ENCODE data around the gene GRIA4.

Gene GRIA4

GRCh38 chr11:105632316-105632715 lies 22.4 kb downstream of the GRIA4 start:
- no peak for DNase-seq (ENCODE audit: low read depth, low spot score)
- no peak overlapping the region for H3K4me3 ChIP-seq (ENCODE audit: low read length)

- no peak for DNase-seq (ENCODE audit: low read depth, low spot score)
- no peak overlapping the region for H3K4me3 ChIP-seq (ENCODE audit: low read length)
Measured at GRCh38 chr11:105635466-105635865, 25.6 kb downstream of the GRIA4 start.

GRCh38 chr11:105636496-105636895 lies 26.6 kb downstream of the GRIA4 start:
- no peak overlapping the region for H3K4me3 ChIP-seq (ENCODE audit: low read length)
- no peak for DNase-seq (ENCODE audit: low read depth, low spot score)

GRCh38 chr11:105639527-105639926 lies 29.7 kb downstream of the GRIA4 start:
- no peak for DNase-seq (ENCODE audit: low read depth, low spot score)
- no peak overlapping the region for H3K4me3 ChIP-seq (ENCODE audit: low read length)

GRCh38 chr11:105641433-105641832 lies 31.6 kb downstream of the GRIA4 start:
- no peak overlapping the region for H3K4me3 ChIP-seq (ENCODE audit: low read length)
- no peak for DNase-seq (ENCODE audit: low read depth, low spot score)

- no peak overlapping the region for H3K4me3 ChIP-seq (ENCODE audit: low read length)
- DNase-seq (ENCODE audit: low read depth, low spot score) = no peak
Measured at GRCh38 chr11:105642870-105643269, 33.0 kb downstream of the GRIA4 start.

GRCh38 chr11:105644839-105645573 lies 35.1 kb downstream of the GRIA4 start:
- H3K4me3 ChIP-seq (ENCODE audit: low read length) = no peak overlapping the region
- no peak for DNase-seq (ENCODE audit: low read depth, low spot score)

- no peak overlapping the region for H3K4me3 ChIP-seq (ENCODE audit: low read length)
- DNase-seq (ENCODE audit: low read depth, low spot score) = no peak
Measured at GRCh38 chr11:105647780-105648179, 37.9 kb downstream of the GRIA4 start.

GRCh38 chr11:105648762-105649161 lies 38.9 kb downstream of the GRIA4 start:
- DNase-seq (ENCODE audit: low read depth, low spot score) = no peak
- H3K4me3 ChIP-seq (ENCODE audit: low read length) = no peak overlapping the region

- H3K4me3 ChIP-seq (ENCODE audit: low read length) = no peak overlapping the region
- DNase-seq (ENCODE audit: low read depth, low spot score) = no peak
Measured at GRCh38 chr11:105665281-105665680, 55.4 kb downstream of the GRIA4 start.

GRCh38 chr11:105667441-105667840 lies 57.6 kb downstream of the GRIA4 start:
- DNase-seq (ENCODE audit: low read depth, low spot score) = no peak
- H3K4me3 ChIP-seq (ENCODE audit: low read length) = no peak overlapping the region

- H3K4me3 ChIP-seq (ENCODE audit: low read length) = no peak overlapping the region
- DNase-seq (ENCODE audit: low read depth, low spot score) = no peak
Measured at GRCh38 chr11:105670811-105671210, 60.9 kb downstream of the GRIA4 start.

- H3K4me3 ChIP-seq (ENCODE audit: low read length) = no peak overlapping the region
- peak; percentile 48 for DNase-seq (ENCODE audit: low read depth, low spot score)
Measured at GRCh38 chr11:105673089-105673488, 63.2 kb downstream of the GRIA4 start.

GRCh38 chr11:105689631-105690030 lies 79.8 kb downstream of the GRIA4 start:
- no peak overlapping the region for H3K4me3 ChIP-seq (ENCODE audit: low read length)
- DNase-seq (ENCODE audit: low read depth, low spot score) = no peak

GRCh38 chr11:105690467-105690866 lies 80.6 kb downstream of the GRIA4 start:
- DNase-seq (ENCODE audit: low read depth, low spot score) = no peak
- no peak overlapping the region for H3K4me3 ChIP-seq (ENCODE audit: low read length)

- H3K4me3 ChIP-seq (ENCODE audit: low read length) = no peak overlapping the region
- no peak for DNase-seq (ENCODE audit: low read depth, low spot score)
Measured at GRCh38 chr11:105693075-105693759, 83.3 kb downstream of the GRIA4 start.

- H3K4me3 ChIP-seq (ENCODE audit: low read length) = no peak overlapping the region
- peak; percentile 8 for DNase-seq (ENCODE audit: low read depth, low spot score)
Measured at GRCh38 chr11:105696000-105696399, 86.1 kb downstream of the GRIA4 start.

GRCh38 chr11:105697291-105697690 lies 87.4 kb downstream of the GRIA4 start:
- no peak overlapping the region for H3K4me3 ChIP-seq (ENCODE audit: low read length)
- no peak for DNase-seq (ENCODE audit: low read depth, low spot score)

- no peak for DNase-seq (ENCODE audit: low read depth, low spot score)
- H3K4me3 ChIP-seq (ENCODE audit: low read length) = no peak overlapping the region
Measured at GRCh38 chr11:105699203-105699602, 89.3 kb downstream of the GRIA4 start.

- DNase-seq (ENCODE audit: low read depth, low spot score) = no peak
- H3K4me3 ChIP-seq (ENCODE audit: low read length) = no peak overlapping the region
Measured at GRCh38 chr11:105700271-105700670, 90.4 kb downstream of the GRIA4 start.

- DNase-seq (ENCODE audit: low read depth, low spot score) = no peak
Measured at GRCh38 chr11:105701098-105701497, 91.2 kb downstream of the GRIA4 start.

More at GRCh38 chr11:105701098-105701497, 91.2 kb downstream of the GRIA4 start:
- no peak overlapping the region for H3K4me3 ChIP-seq (ENCODE audit: low read length)
